ENCODE data around the gene PARN.
"Not testable (repeated sequence)": the region's sequence is repeated elsewhere in the genome, so short reads cannot be mapped to it uniquely, and the experiment has no call there.

GRCh38 chr16:14544846-14545245 lies 85.2 kb downstream of the PARN start:
- not testable (repeated sequence) for TF ChIP-seq CTCF, POLR2A (IDR thresholded peaks at IDR 0.05)

Measured in thyroid gland (tissue), 4 donors.